Panc1 (cell line): Measurements from ENCODE around the gene H1-8.

ENCODE experiments used
- TCF7L2 ChIP-seq: IDR thresholded peaks from 2 replicates; pipeline ENCODE4 v1.6.1; 2011; ENCODE audit warnings: mild to moderate bottlenecking, low read depth, low read length, inconsistent platforms
- TF ChIP-seq, protein P1 (sequence below), 2 experiments: IDR thresholded peaks; 2 replicates each; pipeline ENCODE4 v1.6.1; 2011 to 2012; ENCODE audit warnings: low read depth in 2 of 2, control low read depth in 1 of 2, low read length in 1 of 2, mild to moderate bottlenecking in 1 of 2, moderate library complexity in 1 of 2; ENCODE audit not compliant: insufficient read depth in 1 of 2
- TF ChIP-seq, protein P2 (sequence below): fragments of 450-650 bp; IDR thresholded peaks from 2 replicates; pipeline ENCODE4 v1.5.1; 2017; ENCODE audit warnings: mild to moderate bottlenecking

DNA sequence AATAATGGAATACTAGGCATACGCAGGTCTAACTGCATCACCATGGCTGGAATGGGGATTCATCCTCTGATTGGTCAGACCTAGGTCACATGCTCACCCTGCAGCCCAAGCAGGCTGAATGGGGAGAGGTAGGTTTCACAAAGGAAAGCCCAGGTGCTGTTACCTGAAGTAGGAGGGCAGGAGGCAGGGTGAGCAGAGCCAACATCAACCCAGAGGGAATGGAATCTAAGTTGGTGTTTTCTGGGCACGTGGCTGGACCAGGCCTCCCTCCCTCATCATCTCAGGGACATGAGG is 6.7 kb upstream of the H1-8 start:
- TF ChIP-seq, protein P1, sequence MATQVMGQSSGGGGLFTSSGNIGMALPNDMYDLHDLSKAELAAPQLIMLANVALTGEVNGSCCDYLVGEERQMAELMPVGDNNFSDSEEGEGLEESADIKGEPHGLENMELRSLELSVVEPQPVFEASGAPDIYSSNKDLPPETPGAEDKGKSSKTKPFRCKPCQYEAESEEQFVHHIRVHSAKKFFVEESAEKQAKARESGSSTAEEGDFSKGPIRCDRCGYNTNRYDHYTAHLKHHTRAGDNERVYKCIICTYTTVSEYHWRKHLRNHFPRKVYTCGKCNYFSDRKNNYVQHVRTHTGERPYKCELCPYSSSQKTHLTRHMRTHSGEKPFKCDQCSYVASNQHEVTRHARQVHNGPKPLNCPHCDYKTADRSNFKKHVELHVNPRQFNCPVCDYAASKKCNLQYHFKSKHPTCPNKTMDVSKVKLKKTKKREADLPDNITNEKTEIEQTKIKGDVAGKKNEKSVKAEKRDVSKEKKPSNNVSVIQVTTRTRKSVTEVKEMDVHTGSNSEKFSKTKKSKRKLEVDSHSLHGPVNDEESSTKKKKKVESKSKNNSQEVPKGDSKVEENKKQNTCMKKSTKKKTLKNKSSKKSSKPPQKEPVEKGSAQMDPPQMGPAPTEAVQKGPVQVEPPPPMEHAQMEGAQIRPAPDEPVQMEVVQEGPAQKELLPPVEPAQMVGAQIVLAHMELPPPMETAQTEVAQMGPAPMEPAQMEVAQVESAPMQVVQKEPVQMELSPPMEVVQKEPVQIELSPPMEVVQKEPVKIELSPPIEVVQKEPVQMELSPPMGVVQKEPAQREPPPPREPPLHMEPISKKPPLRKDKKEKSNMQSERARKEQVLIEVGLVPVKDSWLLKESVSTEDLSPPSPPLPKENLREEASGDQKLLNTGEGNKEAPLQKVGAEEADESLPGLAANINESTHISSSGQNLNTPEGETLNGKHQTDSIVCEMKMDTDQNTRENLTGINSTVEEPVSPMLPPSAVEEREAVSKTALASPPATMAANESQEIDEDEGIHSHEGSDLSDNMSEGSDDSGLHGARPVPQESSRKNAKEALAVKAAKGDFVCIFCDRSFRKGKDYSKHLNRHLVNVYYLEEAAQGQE (IDR thresholded peaks at IDR 0.05; ENCODE audit: insufficient read depth in 1 of 2, low read depth in 2 of 2, low read length in 1 of 2), result no peak
- TF ChIP-seq, protein P2, sequence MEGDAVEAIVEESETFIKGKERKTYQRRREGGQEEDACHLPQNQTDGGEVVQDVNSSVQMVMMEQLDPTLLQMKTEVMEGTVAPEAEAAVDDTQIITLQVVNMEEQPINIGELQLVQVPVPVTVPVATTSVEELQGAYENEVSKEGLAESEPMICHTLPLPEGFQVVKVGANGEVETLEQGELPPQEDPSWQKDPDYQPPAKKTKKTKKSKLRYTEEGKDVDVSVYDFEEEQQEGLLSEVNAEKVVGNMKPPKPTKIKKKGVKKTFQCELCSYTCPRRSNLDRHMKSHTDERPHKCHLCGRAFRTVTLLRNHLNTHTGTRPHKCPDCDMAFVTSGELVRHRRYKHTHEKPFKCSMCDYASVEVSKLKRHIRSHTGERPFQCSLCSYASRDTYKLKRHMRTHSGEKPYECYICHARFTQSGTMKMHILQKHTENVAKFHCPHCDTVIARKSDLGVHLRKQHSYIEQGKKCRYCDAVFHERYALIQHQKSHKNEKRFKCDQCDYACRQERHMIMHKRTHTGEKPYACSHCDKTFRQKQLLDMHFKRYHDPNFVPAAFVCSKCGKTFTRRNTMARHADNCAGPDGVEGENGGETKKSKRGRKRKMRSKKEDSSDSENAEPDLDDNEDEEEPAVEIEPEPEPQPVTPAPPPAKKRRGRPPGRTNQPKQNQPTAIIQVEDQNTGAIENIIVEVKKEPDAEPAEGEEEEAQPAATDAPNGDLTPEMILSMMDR, result no peak
- TF ChIP-seq TCF7L2, result no peak
